GM12864 (cell line): ENCODE measurements around the gene NOL4L.

ENCODE experiments used
- DNase-seq: peaks from one replicate; pipeline ENCODE4 v3.0.0-alpha.2; 2011; ENCODE audit warnings: low read depth
- H3K4me3 ChIP-seq: 2 replicates; pipeline ENCODE4 v1.5.1; 2011; ENCODE audit warnings: mild to moderate bottlenecking, low read depth, low read length, control low read depth
- CTCF ChIP-seq: IDR thresholded peaks from 2 replicates; pipeline ENCODE4 v1.5.1; 2011; ENCODE audit warnings: low read depth, mild to moderate bottlenecking, moderate library complexity, low read length, control low read depth, inconsistent platforms; ENCODE audit errors: missing control alignments

NOL4L gene

GRCh38 chr20:32460683-32461320 lies 124.3 kb downstream of the NOL4L start:
- H3K4me3 ChIP-seq: no peak overlapping the region
- TF ChIP-seq CTCF: no peak
- DNase-seq: no peak

- no peak overlapping the region for H3K4me3 ChIP-seq
- no peak for TF ChIP-seq CTCF
- no peak for DNase-seq
Measured at GRCh38 chr20:32460231-32460630, 124.9 kb downstream of the NOL4L start.

GRCh38 chr20:32458837-32459220 lies 126.3 kb downstream of the NOL4L start:
- TF ChIP-seq CTCF: no peak
- DNase-seq: no peak

GRCh38 chr20:32458061-32458836 lies 126.9 kb downstream of the NOL4L start:
- no peak for TF ChIP-seq CTCF
- no peak overlapping the region for H3K4me3 ChIP-seq
- DNase-seq: no peak

More at GRCh38 chr20:32458837-32459220, 126.3 kb downstream of the NOL4L start:
- H3K4me3 ChIP-seq: no peak overlapping the region

GRCh38 chr20:32457479-32457986 lies 127.6 kb downstream of the NOL4L start:
- H3K4me3 ChIP-seq: peak overlapping the region; percentile 45
- no peak for TF ChIP-seq CTCF
- DNase-seq: no peak

GRCh38 chr20:32456869-32457478 lies 128.2 kb downstream of the NOL4L start:
- peak overlapping the region; percentile 45 for H3K4me3 ChIP-seq
- DNase-seq: no peak

More at GRCh38 chr20:32456869-32457478, 128.2 kb downstream of the NOL4L start:
- peak; percentile 78 for TF ChIP-seq CTCF
